CD14-positive monocyte (primary cell): ENCODE measurements around the gene USP34. TPM values are rescaled to one million over a fixed set of nuclear protein-coding genes. Genes with fewer than 3 reads are reported as not detected.

Source experiments
- DNase-seq, 3 donors: peaks; one replicate each; pipeline ENCODE4 v3.0.0-alpha.2; 2011 to 2022
- H2AFZ ChIP-seq: 2 replicates; pipeline ENCODE4 v1.6.0; 2012; ENCODE audit warnings: mild to moderate bottlenecking, low read depth, low read length, inconsistent platforms; ENCODE audit not compliant: insufficient read depth, poor library complexity, severe bottlenecking
- H3K27ac ChIP-seq, 2 donors: 1 replicate in 1 of 2; 2 replicates in 1 of 2; pipeline ENCODE4 v1.5.1; 2012 to 2013; ENCODE audit warnings: low read length in 2 of 2, control low read depth in 1 of 2, inconsistent platforms in 1 of 2, low read depth in 1 of 2, mild to moderate bottlenecking in 1 of 2
- H3K27me3 ChIP-seq, 2 donors: one replicate each; pipeline versions ENCODE4 v1.6.0 to v1.6.1; 2011 to 2013; ENCODE audit warnings: low read length in 2 of 2; ENCODE audit not compliant: control insufficient read depth in 2 of 2, insufficient read depth in 2 of 2
- H3K36me3 ChIP-seq, 2 donors: replicated peaks in 1 of 2; 1 replicate in 1 of 2; 2 replicates in 1 of 2; pipeline versions ENCODE4 v1.5.1 to v1.6.1; 2012 to 2013; ENCODE audit warnings: low read length in 2 of 2, control low read depth in 1 of 2, inconsistent platforms in 1 of 2, mild to moderate bottlenecking in 1 of 2; ENCODE audit not compliant: insufficient read depth in 2 of 2, control insufficient read depth in 1 of 2
- H3K4me1 ChIP-seq, 2 donors: 1 replicate in 1 of 2; 2 replicates in 1 of 2; pipeline versions ENCODE4 v1.5.1 to v1.6.1; 2012 to 2013; ENCODE audit warnings: low read length in 2 of 2, control low read depth in 1 of 2, inconsistent platforms in 1 of 2, mild to moderate bottlenecking in 1 of 2, moderate library complexity in 1 of 2; ENCODE audit not compliant: insufficient read depth in 2 of 2, control insufficient read depth in 1 of 2
- H3K4me2 ChIP-seq: replicated peaks from 2 replicates; pipeline ENCODE3; 2012; ENCODE audit warnings: low read length, moderate library complexity, mild to moderate bottlenecking; ENCODE audit not compliant: poor library complexity, severe bottlenecking; ENCODE audit errors: extremely low read depth
- H3K4me3 ChIP-seq, 3 experiments: fragments of 200-600 bp in 1 of 3; sonication (generic) in 1 of 3; replicated peaks in 1 of 3; 1 replicate in 2 of 3; 2 replicates in 1 of 3; pipeline ENCODE4 v1.5.1; 2011 to 2013; ENCODE audit warnings: low read length in 3 of 3, mild to moderate bottlenecking in 3 of 3, control low read depth in 2 of 3, low read depth in 2 of 3, inconsistent platforms in 1 of 3, moderate library complexity in 1 of 3
- H3K79me2 ChIP-seq: 2 replicates; pipeline ENCODE4 v1.6.0; 2012; ENCODE audit warnings: mild to moderate bottlenecking, control low read depth, inconsistent platforms, low read length, moderate library complexity; ENCODE audit not compliant: insufficient read depth
- H3K9ac ChIP-seq: 2 replicates; pipeline ENCODE4 v1.6.0; 2017; ENCODE audit warnings: low read length, mild to moderate bottlenecking; ENCODE audit not compliant: insufficient read depth, poor library complexity, severe bottlenecking
- H3K9me3 ChIP-seq, 2 donors: replicated peaks in 1 of 2; 1 replicate in 1 of 2; 2 replicates in 1 of 2; pipeline versions ENCODE4 v1.5.1 to v1.6.1; 2012 to 2013; ENCODE audit warnings: low read length in 2 of 2, control low read depth in 1 of 2; ENCODE audit not compliant: control insufficient read depth in 1 of 2, insufficient read depth in 1 of 2
- H4K20me1 ChIP-seq: 2 replicates; pipeline ENCODE4 v1.6.0; 2012; ENCODE audit warnings: mild to moderate bottlenecking, low read length, control low read depth, moderate library complexity; ENCODE audit not compliant: insufficient read depth
- H3K27ac Mint-ChIP-seq, 7 donors: one replicate each; pipeline ENCODE4 v1.8.0; 2020; ENCODE audit warnings: mild to moderate bottlenecking in 7 of 7, mixed read lengths in 7 of 7, moderate library complexity in 6 of 7, inconsistent platforms in 2 of 7
- H3K27me3 Mint-ChIP-seq, 3 donors: one replicate each; pipeline ENCODE4 v1.8.0; 2021 to 2022; ENCODE audit warnings: low read depth in 3 of 3, mild to moderate bottlenecking in 3 of 3, mixed read lengths in 3 of 3, moderate library complexity in 3 of 3, inconsistent platforms in 1 of 3
- H3K36me3 Mint-ChIP-seq, 2 donors: one replicate each; pipeline ENCODE4 v1.8.0; 2020; ENCODE audit warnings: mixed read lengths in 2 of 2, inconsistent platforms in 1 of 2, mild to moderate bottlenecking in 1 of 2
- H3K4me1 Mint-ChIP-seq: one replicate; pipeline ENCODE4 v1.8.0; 2020; ENCODE audit warnings: mild to moderate bottlenecking, mixed read lengths
- H3K4me3 Mint-ChIP-seq, 2 donors: one replicate each; pipeline ENCODE4 v1.8.0; 2020; ENCODE audit warnings: mild to moderate bottlenecking in 2 of 2, mixed read lengths in 2 of 2, moderate library complexity in 1 of 2
- H3K9me3 Mint-ChIP-seq, 7 donors: one replicate each; pipeline ENCODE4 v1.8.0; 2020 to 2022; ENCODE audit warnings: mixed read lengths in 7 of 7, mild to moderate bottlenecking in 6 of 7, moderate library complexity in 6 of 7, inconsistent platforms in 2 of 7
- CTCF ChIP-seq: fragments of 200-600 bp; IDR thresholded peaks from one replicate; pipeline ENCODE4 v1.8.0; 2022; ENCODE audit warnings: antibody characterized with exemption, mild to moderate bottlenecking
- WGBS: methylation state at CpG from one replicate; pipeline ENCODE4 v1.1.5; 2013; ENCODE audit warnings: missing lambda C conversion rate; ENCODE audit not compliant: insufficient coverage; 5-methylcytosine and 5-hydroxymethylcytosine counted together
- intact Hi-C, 2 donors: fragments of 100-400 bp; cut with micrococcal nuclease; formaldehyde crosslinking; loops; one replicate each; pipeline versions ENCODE4 v1.15.0 to v1.15.1; 2023
- polyA plus RNA-seq, 3 donors: library from polyadenylated mRNA; depleted of rRNA in 1 of 3; unstranded in 2 of 3; stranded (reverse) in 1 of 3; fragments of 300-500 nt in 2 of 3; fragments of >200 nt in 1 of 3; fragmentation: Illumina TruSeq in 2 of 3; gene quantifications; 1 replicate in 2 of 3; 2 replicates in 1 of 3; pipeline ENCODE4 v1.2.3, GENCODE V29; 2012 to 2021

Gene USP34
- polyA plus RNA-seq, 3 donors: 2.8 to 47.2 (median 5.9) TPM

- Histone ChIP-seq H2AFZ (no peak overlapping the region), H3K27me3 (no peaks in the 10 kb centered on the region), H3K27ac (no peak overlapping the region), H3K4me2 (no peak overlapping the region), H3K9me3 (no peaks in the 10 kb centered on the region), H3K4me3 (no peak overlapping the region), H4K20me1 (peaks cover 29% of the 10 kb centered on the region), H3K9ac (no peak overlapping the region), H3K4me1 (no peaks in the 10 kb centered on the region), H3K36me3 (peaks cover 23 to 46% of the 10 kb centered on the region in 2 donors), H3K79me2 (peaks cover 5% of the 10 kb centered on the region)
- no peak for TF ChIP-seq CTCF
- Mint-ChIP-seq H3K4me3 (no peak overlapping the region), H3K4me1 (no peaks in the 10 kb centered on the region), H3K36me3 (peaks cover 25 to 58% of the 10 kb centered on the region in 2 donors), H3K27ac (no peak overlapping the region), H3K27me3 (no peaks in the 10 kb centered on the region), H3K9me3 (no peaks in the 10 kb centered on the region)
- no peak for DNase-seq
- no CpG with 5 or more reads among the region's 2 CpGs for WGBS
- intact Hi-C loops: no loop called here
These were observed 65.1 kb downstream of the USP34 start for GRCh38 chr2:61405813-61406212.

GRCh38 chr2:61404438-61404837 is 66.4 kb downstream of the USP34 start:
- Histone ChIP-seq H2AFZ (no peak overlapping the region), H3K4me1 (no peaks in the 10 kb centered on the region), H3K79me2 (no peaks in the 10 kb centered on the region), H3K4me2 (no peak overlapping the region), H3K4me3 (no peak overlapping the region), H3K27ac (no peak overlapping the region), H3K27me3 (no peaks in the 10 kb centered on the region), H4K20me1 (peaks cover 27% of the 10 kb centered on the region), H3K36me3 (peaks cover 19 to 40% of the 10 kb centered on the region in 2 donors), H3K9me3 (no peaks in the 10 kb centered on the region), H3K9ac (no peak overlapping the region)
- no peaks in the 10 kb centered on the region for H3K9me3 Mint-ChIP-seq
- H3K27ac Mint-ChIP-seq: no peak overlapping the region
- intact Hi-C loops: no loop called here
- WGBS: no CpG with 5 or more reads among the region's 1 CpG
- peaks cover 0 to 1% (median 0%) of the 10 kb centered on the region in 3 donors for H3K27me3 Mint-ChIP-seq
- no peak for TF ChIP-seq CTCF
- no peaks in the 10 kb centered on the region for H3K4me1 Mint-ChIP-seq
- peaks cover 18 to 58% of the 10 kb centered on the region in 2 donors for H3K36me3 Mint-ChIP-seq
- DNase-seq: no peak
- H3K4me3 Mint-ChIP-seq: no peak overlapping the region
